Neural progenitor cell (in vitro differentiated cells): ENCODE results near the gene CD164. TPM values are rescaled to one million over a fixed set of nuclear protein-coding genes. Genes with fewer than 3 reads are reported as not detected.

ENCODE experiments used
- DNase-seq: peaks from one replicate; pipeline ENCODE4 v3.0.0-alpha.2; 2016; ENCODE audit warnings: low spot score
- H2AFZ ChIP-seq: fragments of 200-600 bp; sonication (generic); replicated peaks from 2 replicates; pipeline ENCODE4 v1.6.1; 2016; ENCODE audit warnings: antibody characterized with exemption
- H3F3A ChIP-seq: fragments of 200-600 bp; sonication (generic); 2 replicates; pipeline ENCODE4 v1.6.1; 2016; ENCODE audit warnings: antibody characterized with exemption, low read depth
- H3K27ac ChIP-seq: fragments of 200-600 bp; sonication (generic); 2 replicates; pipeline ENCODE4 v1.5.1; 2016; ENCODE audit warnings: mild to moderate bottlenecking
- H3K27me3 ChIP-seq: fragments of 200-600 bp; sonication (generic); 2 replicates; pipeline ENCODE4 v1.6.1; 2016; ENCODE audit warnings: mild to moderate bottlenecking, moderate library complexity
- H3K36me3 ChIP-seq: fragments of 200-600 bp; sonication (generic); 2 replicates; pipeline ENCODE4 v1.5.1; 2016
- H3K4me1 ChIP-seq: fragments of 200-600 bp; sonication (generic); 2 replicates; pipeline ENCODE4 v1.6.1; 2016; ENCODE audit warnings: mixed run types
- H3K4me2 ChIP-seq: fragments of 200-600 bp; sonication (generic); 2 replicates; pipeline ENCODE4 v1.6.1; 2016
- H3K4me3 ChIP-seq: fragments of 200-600 bp; sonication (generic); 2 replicates; pipeline ENCODE4 v1.5.1; 2016
- H3K79me2 ChIP-seq: fragments of 200-600 bp; sonication (generic); 2 replicates; pipeline ENCODE4 v1.6.1; 2016; ENCODE audit warnings: low read depth
- H3K9ac ChIP-seq: fragments of 200-600 bp; sonication (generic); 2 replicates; pipeline ENCODE4 v1.6.1; 2016
- H3K9me3 ChIP-seq: fragments of 200-600 bp; sonication (generic); 2 replicates; pipeline ENCODE4 v1.5.1; 2016; ENCODE audit warnings: low read depth
- H4K20me1 ChIP-seq: fragments of 200-600 bp; sonication (generic); 2 replicates; pipeline ENCODE4 v1.6.1; 2016; ENCODE audit warnings: low read depth
- H3K27ac Mint-ChIP-seq: 3 replicates; pipeline ENCODE4 v1.8.0; 2021; ENCODE audit warnings: mixed read lengths
- H3K27me3 Mint-ChIP-seq: 2 replicates; pipeline ENCODE4 v1.8.0; 2022; ENCODE audit warnings: low read depth, mild to moderate bottlenecking, inconsistent platforms, moderate library complexity, mixed read lengths; ENCODE audit not compliant: insufficient read depth
- H3K36me3 Mint-ChIP-seq: 3 replicates; pipeline ENCODE4 v1.8.0; 2021; ENCODE audit warnings: mixed read lengths
- H3K4me1 Mint-ChIP-seq: 3 replicates; pipeline ENCODE4 v1.8.0; 2021; ENCODE audit warnings: mixed read lengths
- H3K4me3 Mint-ChIP-seq: 3 replicates; pipeline ENCODE4 v1.8.0; 2021; ENCODE audit warnings: mild to moderate bottlenecking, moderate library complexity, mixed read lengths
- H3K9me3 Mint-ChIP-seq: 3 replicates; pipeline ENCODE4 v1.8.0; 2020; ENCODE audit warnings: mixed read lengths
- CTCF ChIP-seq: fragments of 200-600 bp; sonication (generic); IDR thresholded peaks from 2 replicates; pipeline ENCODE4 v1.5.1; 2017; ENCODE audit warnings: antibody characterized with exemption, mild to moderate bottlenecking
- EZH2 ChIP-seq: fragments of 200-600 bp; sonication (generic); IDR thresholded peaks from 2 replicates; pipeline ENCODE4 v1.6.1; 2017; ENCODE audit warnings: antibody characterized with exemption, mild to moderate bottlenecking, moderate library complexity
- EZH2phosphoT487 ChIP-seq: fragments of 200-600 bp; sonication (generic); IDR thresholded peaks from 2 replicates; pipeline ENCODE4 v1.6.1; 2017; ENCODE audit warnings: antibody characterized with exemption
- total RNA-seq: library from RNA; depleted of rRNA; stranded (reverse); fragments of >200 nt; gene quantifications from 2 replicates; pipeline ENCODE4 v1.2.3, GENCODE V29; 2015; ENCODE audit warnings: low replicate concordance

CD164 gene
- total RNA-seq, 1 donor from 2014 or later = 197 TPM

- H3K27me3 ChIP-seq = no peaks in the 10 kb centered on the region
- H3K9me3 Mint-ChIP-seq = no peaks in the 10 kb centered on the region
- no peak overlapping the region for H2AFZ ChIP-seq
- peaks cover 2% of the 10 kb centered on the region for H3K4me1 Mint-ChIP-seq
- DNase-seq = no peak
- no peak overlapping the region for H3K4me2 ChIP-seq
- H3K9me3 ChIP-seq = no peaks in the 10 kb centered on the region
- H3F3A ChIP-seq = no peaks in the 10 kb centered on the region
- no peaks in the 10 kb centered on the region for H3K36me3 ChIP-seq
- H3K4me1 ChIP-seq = no peaks in the 10 kb centered on the region
- H3K36me3 Mint-ChIP-seq = peaks cover 5% of the 10 kb centered on the region
- peaks cover 3% of the 10 kb centered on the region for H3K27me3 Mint-ChIP-seq
- no peak overlapping the region for H3K27ac ChIP-seq
- no peak overlapping the region for H3K4me3 ChIP-seq
- H3K27ac Mint-ChIP-seq = no peak overlapping the region
- no peaks in the 10 kb centered on the region for H3K79me2 ChIP-seq
- H3K4me3 Mint-ChIP-seq = no peak overlapping the region
- no peak for TF ChIP-seq EZH2phosphoT487
- no peak for TF ChIP-seq EZH2
- no peak overlapping the region for H3K9ac ChIP-seq
- H4K20me1 ChIP-seq = no peaks in the 10 kb centered on the region
Measured at GRCh38 chr6:109349419-109349987, 32.8 kb downstream of the CD164 start.

- Mint-ChIP-seq H3K36me3 (peaks cover 5% of the 10 kb centered on the region), H3K9me3 (no peaks in the 10 kb centered on the region), H3K27me3 (peaks cover 7% of the 10 kb centered on the region), H3K4me3 (no peak overlapping the region), H3K4me1 (peaks cover 2% of the 10 kb centered on the region), H3K27ac (no peak overlapping the region)
- Histone ChIP-seq H3K9ac (no peak overlapping the region), H3K9me3 (no peaks in the 10 kb centered on the region), H3K79me2 (no peaks in the 10 kb centered on the region), H3K27me3 (no peaks in the 10 kb centered on the region), H3K27ac (no peak overlapping the region), H2AFZ (no peak overlapping the region), H3F3A (no peaks in the 10 kb centered on the region), H3K4me2 (no peak overlapping the region), H3K36me3 (no peaks in the 10 kb centered on the region), H3K4me1 (no peaks in the 10 kb centered on the region), H3K4me3 (no peak overlapping the region), H4K20me1 (no peaks in the 10 kb centered on the region)
- no peak for DNase-seq
- no peak for TF ChIP-seq CTCF
- no peak for TF ChIP-seq EZH2
- TF ChIP-seq EZH2phosphoT487 = no peak
Measured at GRCh38 chr6:109348226-109348625, 34.0 kb downstream of the CD164 start.

- no peak overlapping the region for H3K4me2 ChIP-seq
- Mint-ChIP-seq H3K36me3 (peaks cover 3% of the 10 kb centered on the region), H3K4me3 (no peak overlapping the region), H3K9me3 (no peaks in the 10 kb centered on the region), H3K4me1 (peaks cover 2% of the 10 kb centered on the region), H3K27ac (no peak overlapping the region), H3K27me3 (peaks cover 7% of the 10 kb centered on the region)
- H3K4me1 ChIP-seq = no peaks in the 10 kb centered on the region
- no peak for TF ChIP-seq CTCF
- TF ChIP-seq EZH2phosphoT487 = no peak
- TF ChIP-seq EZH2 = no peak
- H4K20me1 ChIP-seq = no peaks in the 10 kb centered on the region
- H3K27ac ChIP-seq = no peak overlapping the region
- H2AFZ ChIP-seq = no peak overlapping the region
- H3K9me3 ChIP-seq = no peaks in the 10 kb centered on the region
- no peaks in the 10 kb centered on the region for H3K79me2 ChIP-seq
- H3K9ac ChIP-seq = no peak overlapping the region
- no peaks in the 10 kb centered on the region for H3K27me3 ChIP-seq
- H3K36me3 ChIP-seq = no peaks in the 10 kb centered on the region
- H3K4me3 ChIP-seq = no peak overlapping the region
- no peak for DNase-seq
- H3F3A ChIP-seq = no peaks in the 10 kb centered on the region
Measured at GRCh38 chr6:109347779-109348178, 34.5 kb downstream of the CD164 start.

- H3K79me2 ChIP-seq = no peaks in the 10 kb centered on the region
- no peaks in the 10 kb centered on the region for H3K27me3 ChIP-seq
- no peak overlapping the region for H3K4me3 Mint-ChIP-seq
- H3K27ac Mint-ChIP-seq = no peak overlapping the region
- H3K27me3 Mint-ChIP-seq = peaks cover 6% of the 10 kb centered on the region
- H2AFZ ChIP-seq = no peak overlapping the region
- no peaks in the 10 kb centered on the region for H3F3A ChIP-seq
- H3K4me3 ChIP-seq = no peak overlapping the region
- H3K9ac ChIP-seq = no peak overlapping the region
- no peaks in the 10 kb centered on the region for H3K9me3 ChIP-seq
- H3K9me3 Mint-ChIP-seq = no peaks in the 10 kb centered on the region
- no peaks in the 10 kb centered on the region for H3K36me3 ChIP-seq
- H3K4me2 ChIP-seq = no peak overlapping the region
- H3K4me1 Mint-ChIP-seq = peaks cover 2% of the 10 kb centered on the region
- no peak overlapping the region for H3K27ac ChIP-seq
- TF ChIP-seq EZH2 (no peak), CTCF (no peak), EZH2phosphoT487 (no peak)
- peaks cover 2% of the 10 kb centered on the region for H3K36me3 Mint-ChIP-seq
- no peaks in the 10 kb centered on the region for H3K4me1 ChIP-seq
- no peak for DNase-seq
- no peaks in the 10 kb centered on the region for H4K20me1 ChIP-seq
Measured at GRCh38 chr6:109345986-109346385, 36.3 kb downstream of the CD164 start.
